Endothelial cell of umbilical vein (primary cell): ENCODE results near the gene HPSE2. TPM values are rescaled to one million over a fixed set of nuclear protein-coding genes. Genes with fewer than 3 reads are reported as not detected.

Source experiments
- BruUV-seq: library from RNA; stranded (reverse); fragments of 400-500 nt; replicated peaks from 2 replicates; lab custom pipeline; 2021; lab: Mats Ljungman, UMichigan
- CTCF ChIA-PET: fragments of 300-600, 350-600 bp; sonication (Branson Sonifier 250); formaldehyde crosslinking; loops from one replicate; lab custom pipeline; 2021; ENCODE audit warnings: antibody characterized with exemption, inconsistent platforms; lab: Charles Lee
- POLR2A ChIA-PET: fragments of 300-600, 350-600 bp; sonication (Branson Sonifier 250); formaldehyde crosslinking; loops from one replicate; lab custom pipeline; 2021; ENCODE audit warnings: antibody characterized with exemption, inconsistent platforms; lab: Charles Lee
- DNase-seq: peaks from one replicate; pipeline ENCODE4 v3.0.0-alpha.2; 2011; ENCODE audit warnings: low read depth, low spot score
- FAIRE-seq: peaks from 2 replicates; lab custom pipeline; 2011; peaks lifted over from hg19 to GRCh38; lab: Jason Lieb, UNC
- H2AFZ ChIP-seq: 2 replicates; pipeline ENCODE4 v1.6.0; 2012; ENCODE audit warnings: low read depth, low read length, control low read depth, inconsistent platforms
- H3K27ac ChIP-seq: 2 replicates; pipeline ENCODE4 v1.5.1; 2011; ENCODE audit warnings: low read depth, mild to moderate bottlenecking, control low read depth, low read length, moderate library complexity; ENCODE audit not compliant: insufficient read depth
- H3K27me3 ChIP-seq, 2 experiments: 2 replicates each; pipeline versions ENCODE4 v1.6.0 to v1.6.1; 2011; ENCODE audit warnings: low read length in 2 of 2, mixed read lengths in 1 of 2; ENCODE audit not compliant: control insufficient read depth in 2 of 2, insufficient read depth in 2 of 2
- H3K36me3 ChIP-seq, 2 experiments: 2 replicates in 1 of 2; 3 replicates in 1 of 2; pipeline ENCODE4 v1.5.1; 2011; ENCODE audit warnings: low read length in 2 of 2, mild to moderate bottlenecking in 1 of 2, moderate library complexity in 1 of 2; ENCODE audit not compliant: control insufficient read depth in 2 of 2, insufficient read depth in 2 of 2; ENCODE audit errors: extremely low read depth in 1 of 2
- H3K4me1 ChIP-seq: 3 replicates; pipeline ENCODE4 v1.5.1; 2011; ENCODE audit warnings: mild to moderate bottlenecking, low read length; ENCODE audit not compliant: control insufficient read depth, insufficient read depth; ENCODE audit errors: extremely low read depth
- H3K4me2 ChIP-seq: 2 replicates; pipeline ENCODE4 v1.6.1; 2011; ENCODE audit warnings: low read length, control low read depth, mixed read lengths; ENCODE audit not compliant: insufficient read depth
- H3K4me3 ChIP-seq, 3 experiments: fragments of 200-600 bp in 1 of 3; sonication (generic), shearing (Covaris generic) in 1 of 3; replicated peaks in 1 of 3; 2 replicates each; pipeline ENCODE4 v1.5.1; 2011 to 2016; ENCODE audit warnings: control low read depth in 3 of 3, low read length in 3 of 3, mild to moderate bottlenecking in 2 of 3, inconsistent platforms in 1 of 3, low read depth in 1 of 3, moderate library complexity in 1 of 3; ENCODE audit not compliant: insufficient read depth in 1 of 3
- H3K79me2 ChIP-seq: 2 replicates; pipeline ENCODE4 v1.6.0; 2012; ENCODE audit warnings: low read length, inconsistent platforms; ENCODE audit not compliant: control insufficient read depth, insufficient read depth
- H3K9ac ChIP-seq: replicated peaks from 2 replicates; pipeline ENCODE3; 2011; ENCODE audit warnings: low read length, control low read depth; ENCODE audit not compliant: insufficient read depth; ENCODE audit errors: extremely low read depth
- H3K9me1 ChIP-seq: replicated peaks from 3 replicates; pipeline ENCODE4 v1.6.0; 2011; ENCODE audit warnings: mild to moderate bottlenecking, low read length; ENCODE audit not compliant: control insufficient read depth, insufficient read depth; ENCODE audit errors: extremely low read depth
- H3K9me3 ChIP-seq: replicated peaks from 2 replicates; pipeline ENCODE4 v1.5.1; 2012; ENCODE audit warnings: low read length, inconsistent platforms; ENCODE audit not compliant: control insufficient read depth, insufficient read depth
- H4K20me1 ChIP-seq: replicated peaks from 2 replicates; pipeline ENCODE3; 2011; ENCODE audit warnings: mild to moderate bottlenecking, low read length; ENCODE audit not compliant: control insufficient read depth, insufficient read depth; ENCODE audit errors: extremely low read depth
- CTCF ChIP-seq, 2 donors: IDR thresholded peaks; 1 replicate in 1 of 2; 2 replicates in 1 of 2; pipeline ENCODE4 v1.5.1; 2011; ENCODE audit warnings: low read length in 2 of 2, mild to moderate bottlenecking in 2 of 2, moderate library complexity in 2 of 2, control low read depth in 1 of 2, inconsistent platforms in 1 of 2, low read depth in 1 of 2; ENCODE audit not compliant: insufficient read depth in 1 of 2; ENCODE audit errors: extremely low read depth in 1 of 2
- EZH2 ChIP-seq: IDR thresholded peaks from 2 replicates; pipeline ENCODE4 v1.6.1; 2012; ENCODE audit warnings: borderline replicate concordance, low read depth, mild to moderate bottlenecking, moderate library complexity, low read length, inconsistent platforms; ENCODE audit not compliant: severe bottlenecking
- FOS ChIP-seq: IDR thresholded peaks from 2 replicates; pipeline ENCODE4 v1.6.1; 2011; ENCODE audit warnings: mild to moderate bottlenecking, low read length, moderate library complexity, borderline replicate concordance; ENCODE audit not compliant: insufficient read depth
- GATA2 ChIP-seq: IDR thresholded peaks from 2 replicates; pipeline ENCODE4 v1.7.0; 2011; ENCODE audit warnings: low read depth, mild to moderate bottlenecking, moderate library complexity, mixed read lengths, low read length; ENCODE audit not compliant: insufficient read length, insufficient read depth
- JUN ChIP-seq: IDR thresholded peaks from 2 replicates; pipeline ENCODE4 v1.6.1; 2011; ENCODE audit warnings: borderline replicate concordance, low read depth; ENCODE audit not compliant: insufficient read length, insufficient read depth
- MYC ChIP-seq: IDR thresholded peaks from one replicate; pipeline ENCODE4 v1.6.1; 2011; ENCODE audit warnings: mild to moderate bottlenecking, low read depth, low read length
- POLR2A ChIP-seq: IDR thresholded peaks from 2 replicates; pipeline ENCODE4 v1.6.1; 2012; ENCODE audit warnings: low read depth, mild to moderate bottlenecking, control low read depth, low read length
- POLR2AphosphoS5 ChIP-seq: IDR thresholded peaks from 2 replicates; pipeline ENCODE4 v1.6.1; 2012; ENCODE audit warnings: low read depth, mild to moderate bottlenecking, control low read depth, low read length, moderate library complexity; ENCODE audit not compliant: insufficient read depth
- dilution Hi-C: fragments of 300-500 bp; cut with MboI; formaldehyde crosslinking; loops from one replicate; pipeline ENCODE4 v1.15.0; 2019; ENCODE audit warnings: low sequenced_read_pairs; ENCODE audit not compliant: extremely low pct_ligation_motif_present
- intact Hi-C: fragments of 100-400 bp; cut with micrococcal nuclease; formaldehyde crosslinking; loops from one replicate; pipeline ENCODE4 v1.10.0; 2022
- polyA plus RNA-seq, 4 experiments: library from polyadenylated mRNA; depleted of rRNA in 3 of 4; stranded (reverse) in 3 of 4; unstranded in 1 of 4; fragments of >200 nt; gene quantifications; 2 replicates each; pipeline versions ENCODE4 v1.2.1 to v1.2.3, GENCODE V29; 2011 to 2012; ENCODE audit warnings: missing spikeins in 1 of 4
- total RNA-seq: library from RNA; stranded (reverse); gene quantifications from 2 replicates; pipeline ENCODE4 v1.2.3, GENCODE V29; 2021
- TF ChIP-seq, protein P1 (sequence below): IDR thresholded peaks from 2 replicates; pipeline ENCODE4 v1.6.1; 2011; ENCODE audit not compliant: insufficient read depth, insufficient read length

Gene HPSE2
- total and polyA plus RNA-seq, 2 donors (not counting 3 experiments of a cell fraction or from before 2014, with no cell fraction given), result not detected

GRCh38 chr10:98800263-98800662 is 435.4 kb downstream of the HPSE2 start:
- Histone ChIP-seq H4K20me1 (no peaks in the 10 kb centered on the region), H3K9ac (no peak overlapping the region), H3K9me3 (no peaks in the 10 kb centered on the region), H3K4me3 (no peak overlapping the region), H3K9me1 (no peaks in the 10 kb centered on the region), H2AFZ (no peak overlapping the region), H3K27ac (no peak overlapping the region), H3K27me3 (no peaks in the 10 kb centered on the region), H3K4me2 (no peak overlapping the region), H3K36me3 (no peaks in the 10 kb centered on the region), H3K4me1 (no peaks in the 10 kb centered on the region), H3K79me2 (no peaks in the 10 kb centered on the region)
- no peak for DNase-seq
- ChIA-PET POLR2A (no interaction called here), CTCF (no interaction called here)
- TF ChIP-seq EZH2 (no peak), JUN (no peak), POLR2A (no peak), POLR2AphosphoS5 (no peak), MYC (no peak), FOS (no peak), GATA2 (no peak), CTCF (IDR thresholded peaks at IDR 0.05; ENCODE audit: extremely low read depth in 1 of 2, insufficient read depth in 1 of 2, low read depth in 1 of 2, low read length in 2 of 2) (no peak)
- TF ChIP-seq, protein P1, sequence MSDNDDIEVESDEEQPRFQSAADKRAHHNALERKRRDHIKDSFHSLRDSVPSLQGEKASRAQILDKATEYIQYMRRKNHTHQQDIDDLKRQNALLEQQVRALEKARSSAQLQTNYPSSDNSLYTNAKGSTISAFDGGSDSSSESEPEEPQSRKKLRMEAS, result no peak
- BruUV-seq, result no TSS peak
- FAIRE-seq, result no peak
- dilution Hi-C loops (no loop called here), intact Hi-C loops (no loop called here)
